BJ (cell line): ENCODE results near the gene GRM5. TPM values are rescaled to one million over a fixed set of nuclear protein-coding genes. Genes with fewer than 3 reads are reported as not detected.

Experiments used
- CTCF ChIA-PET: fragments of 350-600 bp; formaldehyde crosslinking; extraction: SDS; loops from one replicate; lab custom pipeline; 2021; ENCODE audit warnings: antibody characterized with exemption, inconsistent platforms; lab: Yijun Ruan, JAX
- POLR2A ChIA-PET: fragments of 300-600 bp; sonication (Branson Sonifier 250); formaldehyde crosslinking; extraction: SDS; loops from one replicate; lab custom pipeline; 2021; ENCODE audit warnings: antibody characterized with exemption; lab: Charles Lee
- DNase-seq: peaks from one replicate; pipeline ENCODE4 v3.0.0-alpha.2; 2011; ENCODE audit warnings: low read depth
- H3K27me3 ChIP-seq: 2 replicates; pipeline ENCODE4 v1.6.0; 2011; ENCODE audit warnings: low read length; ENCODE audit not compliant: control insufficient read depth, insufficient read depth
- H3K36me3 ChIP-seq: 2 replicates; pipeline ENCODE4 v1.5.1; 2011; ENCODE audit warnings: low read length; ENCODE audit not compliant: control insufficient read depth, insufficient read depth
- H3K4me3 ChIP-seq: 2 replicates; pipeline ENCODE4 v1.5.1; 2011; ENCODE audit warnings: low read depth, mild to moderate bottlenecking, control low read depth, low read length
- CTCF ChIP-seq: IDR thresholded peaks from 2 replicates; pipeline ENCODE4 v1.5.1; 2011; ENCODE audit warnings: low read depth, mild to moderate bottlenecking, control low read depth, inconsistent platforms, low read length, moderate library complexity; ENCODE audit not compliant: insufficient read depth
- polyA plus RNA-seq: library from polyadenylated mRNA; depleted of rRNA; stranded (reverse); fragments of >200 nt; gene quantifications from 2 replicates; pipeline ENCODE4 v1.2.3, GENCODE V29; 2011

Gene GRM5
- polyA plus RNA-seq, 1 experiment: not detected

GRCh38 chr11:88623531-88623930, 442.3 kb downstream of the GRM5 start:
- no peak for DNase-seq
- no peaks in the 10 kb centered on the region for H3K27me3 ChIP-seq
- H3K4me3 ChIP-seq: no peak overlapping the region
- TF ChIP-seq CTCF: no peak
- ChIA-PET POLR2A (interaction anchor here (1.0 kb wide), 1 partner anchor 68 kb away, joined by 5 read pairs; no protein-coding TSS in a partner anchor), CTCF (no interaction called here)
- no peaks in the 10 kb centered on the region for H3K36me3 ChIP-seq

GRCh38 chr11:88620568-88621130, 445.1 kb downstream of the GRM5 start:
- Histone ChIP-seq H3K27me3 (no peaks in the 10 kb centered on the region), H3K36me3 (no peaks in the 10 kb centered on the region), H3K4me3 (no peak overlapping the region)
- ChIA-PET CTCF (no interaction called here), POLR2A (no interaction called here)
- TF ChIP-seq CTCF: no peak
- DNase-seq: no peak

GRCh38 chr11:88619656-88620385, 446.0 kb downstream of the GRM5 start:
- Histone ChIP-seq H3K4me3 (no peak overlapping the region), H3K36me3 (no peaks in the 10 kb centered on the region), H3K27me3 (no peaks in the 10 kb centered on the region)
- POLR2A ChIA-PET: no interaction called here
- TF ChIP-seq CTCF: no peak
- DNase-seq: no peak
- CTCF ChIA-PET: no interaction called here

- ChIA-PET POLR2A (no interaction called here), CTCF (no interaction called here)
- H3K27me3 ChIP-seq: no peaks in the 10 kb centered on the region
- no peaks in the 10 kb centered on the region for H3K36me3 ChIP-seq
- TF ChIP-seq CTCF: no peak
- no peak overlapping the region for H3K4me3 ChIP-seq
- DNase-seq: no peak
Observed at GRCh38 chr11:88619071-88619425, 446.7 kb downstream of the GRM5 start.

- ChIA-PET POLR2A (no interaction called here), CTCF (no interaction called here)
Observed at GRCh38 chr11:88618327-88619070, 447.3 kb downstream of the GRM5 start.

More at GRCh38 chr11:88618327-88619070, 447.3 kb downstream of the GRM5 start:
- DNase-seq: no peak
- H3K27me3 ChIP-seq: no peaks in the 10 kb centered on the region
- H3K36me3 ChIP-seq: no peaks in the 10 kb centered on the region
- no peak for TF ChIP-seq CTCF
- H3K4me3 ChIP-seq: no peak overlapping the region
